ENCODE data around the gene AP4M1. TPM values are rescaled to one million over a fixed set of nuclear protein-coding genes. Genes with fewer than 3 reads are reported as not detected.
A peak's percentile ranks its signal among the peaks of the same experiment; 100 is the strongest.

Gene AP4M1
- polyA plus RNA-seq, 1 donor from 2014 or later, result 100 TPM

DNA sequence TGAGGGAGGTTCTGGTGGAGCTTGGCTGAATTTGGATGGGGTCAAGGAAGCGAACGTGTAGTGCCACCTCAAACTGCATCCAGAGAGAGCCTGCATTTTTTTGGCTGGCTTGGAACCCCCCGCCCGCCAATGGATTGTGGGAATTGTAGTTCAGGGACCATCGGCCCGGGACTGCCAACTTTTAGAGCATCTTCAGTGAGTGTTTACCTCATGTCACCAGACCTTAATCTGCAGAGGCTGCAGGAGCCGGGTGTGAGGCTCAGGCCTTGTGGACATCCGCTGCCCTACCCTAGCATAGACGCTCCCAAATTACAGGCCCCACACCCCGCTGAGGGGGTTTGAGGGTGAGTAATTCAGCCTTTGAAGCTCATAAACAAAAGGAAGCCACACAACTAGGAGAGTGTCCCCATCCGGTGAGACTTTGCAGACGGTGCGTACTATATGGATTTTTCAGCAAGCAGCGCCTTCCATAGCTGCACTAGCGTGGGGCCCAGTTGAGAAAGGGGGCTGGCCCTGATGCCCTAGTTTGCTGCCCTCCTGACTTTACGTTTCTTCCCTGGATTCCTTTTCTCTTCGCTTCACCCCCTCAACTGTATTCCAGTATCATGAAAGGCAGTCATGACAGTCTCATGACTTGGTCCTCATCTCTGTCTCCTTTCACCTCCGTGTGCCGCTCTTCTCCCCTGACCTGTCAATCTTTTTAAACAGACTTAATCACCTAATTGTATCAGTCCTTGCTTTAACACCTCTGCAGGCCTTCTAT is 18.7 kb downstream of the AP4M1 start:
- H2AFZ ChIP-seq (ENCODE audit: low read depth, low read length), result peak overlapping the region; percentile 75
- peak overlapping the region; percentile 83 for H3K9ac ChIP-seq (ENCODE audit: low read length)
- no peaks in the 10 kb centered on the region for H3K9me2 ChIP-seq (ENCODE audit: insufficient read depth, low read length)
- H3K9me3 ChIP-seq (ENCODE audit: low read length), result no peaks in the 10 kb centered on the region
- TF ChIP-seq, protein P1, sequence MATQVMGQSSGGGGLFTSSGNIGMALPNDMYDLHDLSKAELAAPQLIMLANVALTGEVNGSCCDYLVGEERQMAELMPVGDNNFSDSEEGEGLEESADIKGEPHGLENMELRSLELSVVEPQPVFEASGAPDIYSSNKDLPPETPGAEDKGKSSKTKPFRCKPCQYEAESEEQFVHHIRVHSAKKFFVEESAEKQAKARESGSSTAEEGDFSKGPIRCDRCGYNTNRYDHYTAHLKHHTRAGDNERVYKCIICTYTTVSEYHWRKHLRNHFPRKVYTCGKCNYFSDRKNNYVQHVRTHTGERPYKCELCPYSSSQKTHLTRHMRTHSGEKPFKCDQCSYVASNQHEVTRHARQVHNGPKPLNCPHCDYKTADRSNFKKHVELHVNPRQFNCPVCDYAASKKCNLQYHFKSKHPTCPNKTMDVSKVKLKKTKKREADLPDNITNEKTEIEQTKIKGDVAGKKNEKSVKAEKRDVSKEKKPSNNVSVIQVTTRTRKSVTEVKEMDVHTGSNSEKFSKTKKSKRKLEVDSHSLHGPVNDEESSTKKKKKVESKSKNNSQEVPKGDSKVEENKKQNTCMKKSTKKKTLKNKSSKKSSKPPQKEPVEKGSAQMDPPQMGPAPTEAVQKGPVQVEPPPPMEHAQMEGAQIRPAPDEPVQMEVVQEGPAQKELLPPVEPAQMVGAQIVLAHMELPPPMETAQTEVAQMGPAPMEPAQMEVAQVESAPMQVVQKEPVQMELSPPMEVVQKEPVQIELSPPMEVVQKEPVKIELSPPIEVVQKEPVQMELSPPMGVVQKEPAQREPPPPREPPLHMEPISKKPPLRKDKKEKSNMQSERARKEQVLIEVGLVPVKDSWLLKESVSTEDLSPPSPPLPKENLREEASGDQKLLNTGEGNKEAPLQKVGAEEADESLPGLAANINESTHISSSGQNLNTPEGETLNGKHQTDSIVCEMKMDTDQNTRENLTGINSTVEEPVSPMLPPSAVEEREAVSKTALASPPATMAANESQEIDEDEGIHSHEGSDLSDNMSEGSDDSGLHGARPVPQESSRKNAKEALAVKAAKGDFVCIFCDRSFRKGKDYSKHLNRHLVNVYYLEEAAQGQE (IDR thresholded peaks at IDR 0.05; ENCODE audit: borderline replicate concordance), result no peak
- TF ChIP-seq MXI1 (conservative IDR thresholded peaks at IDR 0.05; ENCODE audit: poor library complexity, severe bottlenecking) (no peak), EP300 (conservative IDR thresholded peaks at IDR 0.05; ENCODE audit: poor library complexity, severe bottlenecking) (no peak), TAF1 (IDR thresholded peaks at IDR 0.05; ENCODE audit: low read depth) (no peak), SMC3 (conservative IDR thresholded peaks at IDR 0.05; ENCODE audit: poor library complexity) (no peak), RAD21 (conservative IDR thresholded peaks at IDR 0.05) (no peak)
- TF ChIP-seq, protein P2, sequence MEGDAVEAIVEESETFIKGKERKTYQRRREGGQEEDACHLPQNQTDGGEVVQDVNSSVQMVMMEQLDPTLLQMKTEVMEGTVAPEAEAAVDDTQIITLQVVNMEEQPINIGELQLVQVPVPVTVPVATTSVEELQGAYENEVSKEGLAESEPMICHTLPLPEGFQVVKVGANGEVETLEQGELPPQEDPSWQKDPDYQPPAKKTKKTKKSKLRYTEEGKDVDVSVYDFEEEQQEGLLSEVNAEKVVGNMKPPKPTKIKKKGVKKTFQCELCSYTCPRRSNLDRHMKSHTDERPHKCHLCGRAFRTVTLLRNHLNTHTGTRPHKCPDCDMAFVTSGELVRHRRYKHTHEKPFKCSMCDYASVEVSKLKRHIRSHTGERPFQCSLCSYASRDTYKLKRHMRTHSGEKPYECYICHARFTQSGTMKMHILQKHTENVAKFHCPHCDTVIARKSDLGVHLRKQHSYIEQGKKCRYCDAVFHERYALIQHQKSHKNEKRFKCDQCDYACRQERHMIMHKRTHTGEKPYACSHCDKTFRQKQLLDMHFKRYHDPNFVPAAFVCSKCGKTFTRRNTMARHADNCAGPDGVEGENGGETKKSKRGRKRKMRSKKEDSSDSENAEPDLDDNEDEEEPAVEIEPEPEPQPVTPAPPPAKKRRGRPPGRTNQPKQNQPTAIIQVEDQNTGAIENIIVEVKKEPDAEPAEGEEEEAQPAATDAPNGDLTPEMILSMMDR (IDR thresholded peaks at IDR 0.05; ENCODE audit: poor library complexity, severe bottlenecking), result no peak
- H3K27me3 ChIP-seq (ENCODE audit: insufficient read depth, low read depth, low read length), result no peaks in the 10 kb centered on the region
- peaks cover 8% of the 10 kb centered on the region for H3K36me3 ChIP-seq (ENCODE audit: insufficient read depth, low read length)
- H4K20me1 ChIP-seq (ENCODE audit: insufficient read depth), result no peaks in the 10 kb centered on the region
- H3K4me3 ChIP-seq (ENCODE audit: low read length), result peak overlapping the region; percentile 88
- H3K27ac ChIP-seq (ENCODE audit: low read length), result peak overlapping the region; percentile 92
- peaks cover 4% of the 10 kb centered on the region for H3K79me2 ChIP-seq (replicated peaks; ENCODE audit: insufficient read depth, low read length)
- H3F3A ChIP-seq (ENCODE audit: insufficient read depth, low read length, poor library complexity, severe bottlenecking), result peaks cover 3% of the 10 kb centered on the region
- H3K4me2 ChIP-seq (ENCODE audit: low read length), result peak overlapping the region; percentile 82

DNA sequence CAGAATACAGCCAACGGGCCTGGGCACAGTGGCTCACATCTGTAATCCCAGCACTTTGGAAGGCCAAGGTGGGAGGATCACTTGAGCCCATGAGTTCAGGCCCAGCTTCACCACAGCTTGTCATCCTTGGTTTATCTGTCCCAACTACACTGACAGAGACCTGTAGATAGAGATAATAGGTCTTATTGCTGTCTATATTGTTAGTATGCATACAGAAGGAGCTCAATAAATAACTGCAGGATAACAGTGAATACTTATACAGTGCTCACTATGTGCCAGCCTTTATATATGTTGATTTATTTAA is 19.2 kb downstream of the AP4M1 start:
- H3K9me2 ChIP-seq (ENCODE audit: insufficient read depth, low read length), result no peaks in the 10 kb centered on the region
- TF ChIP-seq, protein P1 (IDR thresholded peaks at IDR 0.05; ENCODE audit: borderline replicate concordance), result no peak
- no peak for TF ChIP-seq MXI1 (conservative IDR thresholded peaks at IDR 0.05; ENCODE audit: poor library complexity, severe bottlenecking)
- no peak for TF ChIP-seq SMC3 (conservative IDR thresholded peaks at IDR 0.05; ENCODE audit: poor library complexity)
- TF ChIP-seq, protein P2 (IDR thresholded peaks at IDR 0.05; ENCODE audit: poor library complexity, severe bottlenecking), result no peak
- no peak for TF ChIP-seq TAF1 (IDR thresholded peaks at IDR 0.05; ENCODE audit: low read depth)
- TF ChIP-seq EZH2 (IDR thresholded peaks at IDR 0.05; ENCODE audit: borderline replicate concordance, insufficient read depth, low read length, poor library complexity, severe bottlenecking), result no peak
- H3K27ac ChIP-seq (ENCODE audit: low read length), result peak overlapping the region; percentile 92
- peak overlapping the region; percentile 83 for H3K9ac ChIP-seq (ENCODE audit: low read length)
- no peaks in the 10 kb centered on the region for H3K27me3 ChIP-seq (ENCODE audit: insufficient read depth, low read depth, low read length)
- H4K20me1 ChIP-seq (ENCODE audit: insufficient read depth), result no peaks in the 10 kb centered on the region
- peak overlapping the region; percentile 88 for H3K4me3 ChIP-seq (ENCODE audit: low read length)
- H3K9me3 ChIP-seq (ENCODE audit: low read length), result no peaks in the 10 kb centered on the region
- peaks cover 8% of the 10 kb centered on the region for H3K36me3 ChIP-seq (ENCODE audit: insufficient read depth, low read length)
- peaks cover 3% of the 10 kb centered on the region for H3F3A ChIP-seq (ENCODE audit: insufficient read depth, low read length, poor library complexity, severe bottlenecking)
- no peak overlapping the region for H2AFZ ChIP-seq (ENCODE audit: low read depth, low read length)
- peaks cover 4% of the 10 kb centered on the region for H3K79me2 ChIP-seq (replicated peaks; ENCODE audit: insufficient read depth, low read length)
- peak overlapping the region; percentile 82 for H3K4me2 ChIP-seq (ENCODE audit: low read length)
